Loucy (cell line): Measurements from ENCODE around the gene NKPD1.

ENCODE experiments used
- EZH2phosphoT487 ChIP-seq: fragments of 200-600 bp; IDR thresholded peaks from 2 replicates; pipeline ENCODE4 v1.6.1; 2018; ENCODE audit warnings: antibody characterized with exemption, mild to moderate bottlenecking, moderate library complexity, borderline replicate concordance
- TF ChIP-seq, protein P1 (sequence below): fragments of 200-600 bp; sonication (generic); conservative IDR thresholded peaks from 2 replicates; pipeline ENCODE4 v1.5.1; 2014; ENCODE audit warnings: mild to moderate bottlenecking, antibody characterized with exemption, low read length

DNA sequence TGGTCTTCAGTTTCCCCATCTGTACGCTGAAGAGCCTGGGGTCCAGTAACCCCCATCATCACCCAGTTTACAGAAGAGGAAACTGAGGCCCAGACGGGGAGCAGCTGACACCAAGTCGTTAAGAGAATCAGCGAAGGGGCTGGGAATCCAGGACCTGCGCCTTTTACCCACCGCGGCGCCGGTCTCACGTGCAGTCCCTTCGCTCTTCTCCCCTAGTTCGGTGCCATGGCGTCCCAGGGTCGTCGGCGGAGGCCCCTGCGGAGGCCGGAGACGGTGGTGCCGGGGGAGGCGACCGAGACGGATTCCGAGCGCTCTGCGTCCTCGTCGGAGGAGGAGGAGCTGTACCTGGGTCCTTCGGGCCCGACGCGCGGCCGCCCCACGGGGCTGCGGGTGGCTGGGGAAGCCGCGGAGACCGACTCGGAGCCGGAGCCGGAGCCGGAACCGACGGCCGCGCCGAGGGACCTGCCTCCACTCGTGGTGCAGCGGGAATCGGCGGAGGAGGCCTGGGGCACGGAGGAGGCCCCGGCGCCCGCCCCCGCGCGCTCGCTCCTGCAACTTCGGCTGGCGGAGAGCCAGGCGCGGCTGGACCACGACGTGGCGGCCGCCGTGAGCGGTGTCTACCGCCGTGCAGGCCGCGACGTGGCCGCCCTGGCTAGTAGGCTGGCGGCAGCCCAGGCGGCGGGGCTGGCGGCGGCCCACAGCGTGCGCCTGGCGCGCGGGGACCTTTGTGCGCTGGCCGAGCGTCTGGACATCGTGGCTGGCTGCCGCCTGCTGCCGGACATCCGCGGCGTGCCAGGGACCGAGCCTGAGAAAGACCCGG, 18.5 kb upstream of the NKPD1 start:
- TF ChIP-seq, protein P1, sequence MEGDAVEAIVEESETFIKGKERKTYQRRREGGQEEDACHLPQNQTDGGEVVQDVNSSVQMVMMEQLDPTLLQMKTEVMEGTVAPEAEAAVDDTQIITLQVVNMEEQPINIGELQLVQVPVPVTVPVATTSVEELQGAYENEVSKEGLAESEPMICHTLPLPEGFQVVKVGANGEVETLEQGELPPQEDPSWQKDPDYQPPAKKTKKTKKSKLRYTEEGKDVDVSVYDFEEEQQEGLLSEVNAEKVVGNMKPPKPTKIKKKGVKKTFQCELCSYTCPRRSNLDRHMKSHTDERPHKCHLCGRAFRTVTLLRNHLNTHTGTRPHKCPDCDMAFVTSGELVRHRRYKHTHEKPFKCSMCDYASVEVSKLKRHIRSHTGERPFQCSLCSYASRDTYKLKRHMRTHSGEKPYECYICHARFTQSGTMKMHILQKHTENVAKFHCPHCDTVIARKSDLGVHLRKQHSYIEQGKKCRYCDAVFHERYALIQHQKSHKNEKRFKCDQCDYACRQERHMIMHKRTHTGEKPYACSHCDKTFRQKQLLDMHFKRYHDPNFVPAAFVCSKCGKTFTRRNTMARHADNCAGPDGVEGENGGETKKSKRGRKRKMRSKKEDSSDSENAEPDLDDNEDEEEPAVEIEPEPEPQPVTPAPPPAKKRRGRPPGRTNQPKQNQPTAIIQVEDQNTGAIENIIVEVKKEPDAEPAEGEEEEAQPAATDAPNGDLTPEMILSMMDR, result no peak
- no peak for TF ChIP-seq EZH2phosphoT487
